K562 (cell line): ENCODE measurements around the gene AIFM3. TPM values are rescaled to one million over a fixed set of nuclear protein-coding genes. Genes with fewer than 3 reads are reported as not detected.
A peak's percentile ranks its signal among the peaks of the same experiment; 100 is the strongest.

Source experiments
- ATAC-seq: fragments of 200-7000 bp; cut with Tn5 transposase; 3 replicates; pipeline ENCODE4 v1.9.1; 2020; ENCODE audit warnings: moderate library complexity
- BruUV-seq: library from RNA; stranded (reverse); fragments of 400-500 nt; replicated peaks from 2 replicates; lab custom pipeline; 2021; lab: Mats Ljungman, UMichigan
- CTCF ChIA-PET: fragments of 300-600 bp; formaldehyde crosslinking; extraction: SDS; loops from one replicate; lab custom pipeline; 2021; ENCODE audit warnings: low intra/inter-chr PET ratio; lab: Yijun Ruan, JAX
- POLR2A ChIA-PET: fragments of 300-600, 350-650 bp; sonication (Branson Sonifier 250); formaldehyde crosslinking; extraction: SDS; loops from one replicate; lab custom pipeline; 2021; ENCODE audit warnings: antibody characterized with exemption, inconsistent platforms; lab: Yijun Ruan, JAX
- DNase-seq, 4 experiments: peaks; one replicate each; pipeline versions ENCODE4 v3.0.0 to v3.0.0-alpha.2; 2011 to 2018; ENCODE audit warnings: low spot score in 3 of 4, mixed read lengths in 3 of 4; ENCODE audit errors: extremely low read depth in 1 of 4
- FAIRE-seq: peaks from 2 replicates; lab custom pipeline; 2011; peaks lifted over from hg19 to GRCh38; lab: Jason Lieb, UNC
- H2AFZ ChIP-seq: 2 replicates; pipeline ENCODE4 v1.6.0; 2011; ENCODE audit warnings: low read depth, low read length, control low read depth, inconsistent platforms
- H3K27ac ChIP-seq: fragments of 200-600 bp; 3 replicates; pipeline ENCODE4 v1.8.0; 2011; ENCODE audit warnings: low read depth, mild to moderate bottlenecking, control low read depth, inconsistent platforms, low read length, moderate library complexity, mixed read lengths; ENCODE audit errors: extremely low read depth
- H3K27me3 ChIP-seq, 2 experiments: fragments of 300-600 bp in 1 of 2; 2 replicates in 1 of 2; 3 replicates in 1 of 2; pipeline versions ENCODE4 v1.6.0 to v1.8.0; 2011; ENCODE audit warnings: inconsistent platforms in 2 of 2, low read length in 2 of 2, mild to moderate bottlenecking in 1 of 2, mixed read lengths in 1 of 2, moderate library complexity in 1 of 2; ENCODE audit not compliant: control insufficient read depth in 2 of 2, insufficient read depth in 2 of 2
- H3K36me3 ChIP-seq: fragments of 300-600 bp; 3 replicates; pipeline ENCODE4 v1.8.0; 2011; ENCODE audit warnings: mild to moderate bottlenecking, low read length, inconsistent platforms; ENCODE audit not compliant: control insufficient read depth, insufficient read depth
- H3K4me1 ChIP-seq, 2 experiments: fragments of 200-600 bp in 1 of 2; replicated peaks in 1 of 2; 2 replicates in 1 of 2; 3 replicates in 1 of 2; pipeline versions ENCODE4 v1.5.1 to v1.8.0; 2011; ENCODE audit warnings: inconsistent platforms in 2 of 2, low read length in 2 of 2, mild to moderate bottlenecking in 1 of 2, mixed read lengths in 1 of 2, moderate library complexity in 1 of 2; ENCODE audit not compliant: control insufficient read depth in 2 of 2, insufficient read depth in 2 of 2
- H3K4me2 ChIP-seq: 2 replicates; pipeline ENCODE4 v1.6.1; 2011; ENCODE audit warnings: low read length, control low read depth, inconsistent platforms, mixed read lengths; ENCODE audit not compliant: insufficient read depth
- H3K4me3 ChIP-seq: fragments of 200-600 bp; sonication (generic), shearing (Covaris generic); 2 replicates; pipeline ENCODE4 v1.5.1; 2016; ENCODE audit warnings: control low read depth, inconsistent platforms
- H3K79me2 ChIP-seq: fragments of 200-600 bp; 3 replicates; pipeline ENCODE4 v1.8.0; 2011; ENCODE audit warnings: low read length, inconsistent platforms; ENCODE audit not compliant: control insufficient read depth, insufficient read depth
- H3K9ac ChIP-seq, 2 experiments: 2 replicates each; pipeline versions ENCODE4 v1.6.0 to v1.6.1; 2011; ENCODE audit warnings: low read depth in 2 of 2, low read length in 2 of 2, control low read depth in 1 of 2, inconsistent platforms in 1 of 2, mild to moderate bottlenecking in 1 of 2, mixed read lengths in 1 of 2; ENCODE audit not compliant: insufficient read depth in 1 of 2
- H3K9me1 ChIP-seq: one replicate; pipeline ENCODE4 v1.6.0; 2011; ENCODE audit warnings: inconsistent platforms, mild to moderate bottlenecking, low read length, moderate library complexity; ENCODE audit not compliant: control insufficient read depth, insufficient read depth
- H3K9me3 ChIP-seq: replicated peaks from 2 replicates; pipeline ENCODE4 v1.5.1; 2011; ENCODE audit warnings: low read depth, low read length, inconsistent platforms; ENCODE audit not compliant: control insufficient read depth, insufficient read depth
- H4K20me1 ChIP-seq: replicated peaks from 2 replicates; pipeline ENCODE4 v1.6.1; 2011; ENCODE audit warnings: low read length, inconsistent platforms, mixed read lengths; ENCODE audit not compliant: control insufficient read depth, insufficient read depth
- ARID4B ChIP-seq: sonication (generic); formaldehyde crosslinking; IDR thresholded peaks from 2 replicates; pipeline ENCODE4 v1.8.0; 2022; ENCODE audit warnings: mild to moderate bottlenecking, missing genetic modification reagents
- BRD4 ChIP-seq: fragments of 200-600 bp; sonication (generic); IDR thresholded peaks from 2 replicates; pipeline ENCODE4 v1.6.1; 2017; ENCODE audit warnings: inconsistent platforms
- CTCF ChIP-seq, 3 experiments: IDR thresholded peaks in 2 of 3; conservative IDR thresholded peaks in 1 of 3; 2 replicates each; pipeline ENCODE4 v1.5.1; 2011 to 2012; ENCODE audit warnings: low read length in 3 of 3, mild to moderate bottlenecking in 3 of 3, control low read depth in 2 of 3, improper control_type of control experiment in 1 of 3, inconsistent platforms in 1 of 3, low read depth in 1 of 3, mixed read lengths in 1 of 3, moderate library complexity in 1 of 3; ENCODE audit not compliant: insufficient read depth in 2 of 3
- HNRNPL ChIP-seq: fragments of 200-400 bp; formaldehyde crosslinking; IDR thresholded peaks from 2 replicates; pipeline ENCODE4 v1.6.1; 2017; ENCODE audit warnings: low read depth, mild to moderate bottlenecking, low read length
- IRF2 ChIP-seq: sonication (generic); formaldehyde crosslinking; IDR thresholded peaks from 2 replicates; pipeline ENCODE4 v1.8.1; 2022; ENCODE audit warnings: mild to moderate bottlenecking, missing genetic modification reagents
- STAT6 ChIP-seq: sonication (generic); formaldehyde crosslinking; IDR thresholded peaks from 2 replicates; pipeline ENCODE4 v1.8.1; 2023; ENCODE audit warnings: mild to moderate bottlenecking, missing genetic modification reagents
- TEAD4 ChIP-seq, 2 experiments: sonication (generic) in 1 of 2; formaldehyde crosslinking in 1 of 2; IDR thresholded peaks; 2 replicates each; pipeline versions ENCODE4 v1.6.1 to v1.8.0; 2012 to 2022; ENCODE audit warnings: borderline replicate concordance in 1 of 2, inconsistent platforms in 1 of 2, low read length in 1 of 2, mild to moderate bottlenecking in 1 of 2, missing genetic modification reagents in 1 of 2
- USF1 ChIP-seq: sonication (generic); formaldehyde crosslinking; IDR thresholded peaks from 2 replicates; pipeline ENCODE4 v1.9.0; 2022; ENCODE audit warnings: mild to moderate bottlenecking, missing genetic modification reagents
- WGBS: fragments of 100-300 bp; shearing (Covaris generic); methylation state at CpG from one replicate; pipeline ENCODE4 v1.1.6; 2016; ENCODE audit warnings: low coverage, mixed read lengths; ENCODE audit not compliant: insufficient coverage; ENCODE audit errors: missing lambda C conversion rate; 5-methylcytosine and 5-hydroxymethylcytosine counted together
- in situ Hi-C: fragments of 300-500 bp; cut with MboI; formaldehyde crosslinking; loops from 4 replicates; pipeline ENCODE4 v1.15.0; 2018; ENCODE audit warnings: inconsistent platforms, mixed read lengths
- intact Hi-C: fragments of 100-400 bp; cut with micrococcal nuclease; formaldehyde crosslinking; loops from 2 replicates; pipeline ENCODE4 v1.14.2; 2022
- polyA plus RNA-seq, 8 experiments: library from polyadenylated mRNA; depleted of rRNA in 4 of 8; stranded (reverse) in 5 of 8; unstranded in 3 of 8; fragments of >200 nt; fragmentation: Nextera tagmentation in 2 of 8; fragmentation: Illumina TruSeq in 1 of 8; extraction: Ambion mirVana in 2 of 8; extraction: Trizol in 1 of 8; gene quantifications; 2 replicates each; pipeline versions ENCODE4 v1.2.1 to v1.2.3, GENCODE V29; 2011 to 2014; ENCODE audit warnings: inconsistent platforms in 1 of 8, missing spikeins in 1 of 8
- total RNA-seq, 7 experiments: library from RNA; depleted of rRNA in 6 of 7; stranded (reverse); fragments of >200 nt in 6 of 7; fragmentation: Illumina TruSeq in 2 of 7; extraction: Trizol in 2 of 7; gene quantifications; 2 replicates each; pipeline versions ENCODE4 v1.2.1 to v1.2.3, GENCODE V29; 2011 to 2021; ENCODE audit warnings: low replicate concordance in 1 of 7

Gene AIFM3
- total and polyA plus RNA-seq, 9 of the 15 experiments (the other 6 are each of a cell fraction or from before 2014, with no cell fraction given), result 0.03 to 0.20 (median 0.07) TPM; not detected in 1

GRCh38 chr22:21022955-21023614 is 56.0 kb downstream of the AIFM3 start (continued):
- TF ChIP-seq CTCF (IDR thresholded peaks at IDR 0.05 in 2 of 3, conservative IDR thresholded peaks at IDR 0.05 in 1 of 3; ENCODE audit: insufficient read depth in 2 of 3, low read depth in 1 of 3, low read length in 3 of 3), result peak; percentile 50 to 73 (median 68)
- TF ChIP-seq, all 486 proteins: peak for 12

GRCh38 chr22:21025266-21025665 is 58.2 kb downstream of the AIFM3 start:
- H2AFZ ChIP-seq, result no peak overlapping the region
- WGBS, result 18% methylated on average over 8 of the region's 8 CpGs
- no peaks in the 10 kb centered on the region for H3K79me2 ChIP-seq
- H3K4me3 ChIP-seq, result no peak overlapping the region
- in situ Hi-C loops, result no loop called here
- no peak overlapping the region for H3K4me2 ChIP-seq
- no TSS peak for BruUV-seq
- H4K20me1 ChIP-seq, result peaks cover 35% of the 10 kb centered on the region
- DNase-seq, result peak in 1 of 4 experiments; percentile 46
- ChIA-PET POLR2A (interaction anchor here (3.5 to 10.2 kb wide), 4 partner anchors 7 to 26 kb away, joined by 17 to 120 read pairs (median 60); partner anchors contain the start of genes LRRC74B, P2RX6 and THAP7), CTCF (no interaction called here)
- H3K36me3 ChIP-seq, result no peaks in the 10 kb centered on the region
- FAIRE-seq, result no peak
- peaks cover 29 to 53% of the 10 kb centered on the region in 2 experiments; a peak in 4 of 5 replicates for H3K27me3 ChIP-seq
- H3K27ac ChIP-seq, result no peak overlapping the region
- ATAC-seq, result no peak
- H3K9me1 ChIP-seq, result no peaks in the 10 kb centered on the region
- no peaks in the 10 kb centered on the region for H3K9me3 ChIP-seq
- intact Hi-C loops, result no loop called here
- peak overlapping the region in 1 of 2 experiments; percentile 53; a peak in 1 of 4 replicates for H3K9ac ChIP-seq
- peaks cover under 1 to 48% of the 10 kb centered on the region in 2 experiments; a peak in 3 of 5 replicates for H3K4me1 ChIP-seq
- 0 out of 2 replicates have a peak, but pooled peaks have one; percentile 4 for TF ChIP-seq ARID4B
- no peak for TF ChIP-seq TEAD4 (IDR thresholded peaks at IDR 0.05; ENCODE audit: low read length)
- TF ChIP-seq TEAD4 (CRISPR knock-in tag; IDR thresholded peaks at IDR 0.05; ENCODE audit: borderline replicate concordance), result peak; percentile 85; the same call in 1 of the 2 replicates
- no peak for TF ChIP-seq BRD4
- TF ChIP-seq HNRNPL, result no peak
- TF ChIP-seq IRF2 (CRISPR knock-in tag), result peak; percentile 79; the same call in 1 of the 2 replicates
- 0 out of 2 replicates have a peak, but pooled peaks have one; percentile 27 for TF ChIP-seq STAT6 (CRISPR knock-in tag)
- peak; percentile 76 for TF ChIP-seq USF1 (CRISPR knock-in tag)
